Stimulated activated effector memory CD8-positive, alpha-beta T cell treated with anti-CD3 and anti-CD28 coated beads, Interleukin-12 subunit alpha, Interleukin-12 subunit beta, amount 100 ng/mL, for 72 hours (primary cell): Measurements from ENCODE around the gene C12orf75.

ENCODE experiments used
- ATAC-seq: fragments of 150-1000 bp; cut with Tn5 transposase; 2 replicates; pipeline ENCODE4 v1.10.0; 2021
- DNase-seq, 2 donors: peaks; one replicate each; pipeline ENCODE4 v3.0.0; 2021 to 2022; ENCODE audit warnings: low spot score in 2 of 2
- H3K27ac Mint-ChIP-seq: one replicate; pipeline ENCODE4 v1.8.0; 2022; ENCODE audit warnings: mild to moderate bottlenecking, mixed read lengths
- H3K36me3 Mint-ChIP-seq: one replicate; pipeline ENCODE4 v1.8.0; 2022; ENCODE audit warnings: mild to moderate bottlenecking, mixed read lengths
- H3K4me1 Mint-ChIP-seq: one replicate; pipeline ENCODE4 v1.8.0; 2022; ENCODE audit warnings: mixed read lengths
- H3K4me3 Mint-ChIP-seq: one replicate; pipeline ENCODE4 v1.8.0; 2022; ENCODE audit warnings: mild to moderate bottlenecking, mixed read lengths
- H3K9me3 Mint-ChIP-seq: one replicate; pipeline ENCODE4 v1.8.0; 2022; ENCODE audit warnings: mixed read lengths

The C12orf75 gene

GRCh38 chr12:105330283-105330930 lies at the start of gene C12orf75:
C12orf75 (plus strand) TSS chr12:105330691; CDS start chr12:105330892, 201 bp downstream.
- Mint-ChIP-seq H3K4me1 (peaks cover 68% of the 10 kb centered on the region), H3K4me3 (peak within 1 kb of the TSS; percentile 72)

GRCh38 chr12:105280966-105281693 lies 49.4 kb upstream of the C12orf75 start:
- no peak for DNase-seq
- no peaks in the 10 kb centered on the region for H3K4me1 Mint-ChIP-seq
- H3K27ac Mint-ChIP-seq = no peak overlapping the region
- ATAC-seq = no peak
- no peaks in the 10 kb centered on the region for H3K36me3 Mint-ChIP-seq
- H3K9me3 Mint-ChIP-seq = no peaks in the 10 kb centered on the region
- no peak overlapping the region for H3K4me3 Mint-ChIP-seq

More at GRCh38 chr12:105330283-105330930, at the start of gene C12orf75:
- Mint-ChIP-seq H3K36me3 (no peaks in the 10 kb centered on the region), H3K9me3 (no peaks in the 10 kb centered on the region), H3K27ac (peak within 1 kb of the TSS; percentile 81)
- DNase-seq (peak; percentile 82 to 97), ATAC-seq (peak; percentile 91)

GRCh38 chr12:105281694-105282049 lies 48.8 kb upstream of the C12orf75 start:
- DNase-seq (no peak), ATAC-seq (no peak)
- Mint-ChIP-seq H3K27ac (no peak overlapping the region), H3K4me1 (no peaks in the 10 kb centered on the region), H3K9me3 (no peaks in the 10 kb centered on the region), H3K36me3 (no peaks in the 10 kb centered on the region), H3K4me3 (no peak overlapping the region)

GRCh38 chr12:105285378-105285777 lies 45.1 kb upstream of the C12orf75 start:
- Mint-ChIP-seq H3K4me1 (no peaks in the 10 kb centered on the region), H3K9me3 (no peaks in the 10 kb centered on the region), H3K4me3 (no peak overlapping the region), H3K36me3 (no peaks in the 10 kb centered on the region), H3K27ac (no peak overlapping the region)
- DNase-seq (no peak), ATAC-seq (no peak)

- Mint-ChIP-seq H3K9me3 (no peaks in the 10 kb centered on the region), H3K27ac (no peak overlapping the region), H3K4me3 (no peak overlapping the region), H3K4me1 (no peaks in the 10 kb centered on the region), H3K36me3 (no peaks in the 10 kb centered on the region)
- no peak for ATAC-seq
- no peak for DNase-seq
Measured at GRCh38 chr12:105287408-105287807, 43.1 kb upstream of the C12orf75 start.

GRCh38 chr12:105288311-105288996 lies 42.0 kb upstream of the C12orf75 start:
- ATAC-seq (peak; percentile 78), DNase-seq (no peak)
- H3K4me3 Mint-ChIP-seq = no peak overlapping the region
- no peak overlapping the region for H3K27ac Mint-ChIP-seq
- no peaks in the 10 kb centered on the region for H3K9me3 Mint-ChIP-seq
- H3K36me3 Mint-ChIP-seq = no peaks in the 10 kb centered on the region
- H3K4me1 Mint-ChIP-seq = no peaks in the 10 kb centered on the region

GRCh38 chr12:105289114-105289904 lies 41.2 kb upstream of the C12orf75 start:
- no peaks in the 10 kb centered on the region for H3K4me1 Mint-ChIP-seq

GRCh38 chr12:105291531-105291930 lies 39.0 kb upstream of the C12orf75 start:
- no peak for ATAC-seq
- H3K9me3 Mint-ChIP-seq = no peaks in the 10 kb centered on the region

More at GRCh38 chr12:105289114-105289904, 41.2 kb upstream of the C12orf75 start:
- peak; percentile 79 for ATAC-seq
- DNase-seq = no peak
- Mint-ChIP-seq H3K4me3 (no peak overlapping the region), H3K36me3 (no peaks in the 10 kb centered on the region), H3K27ac (no peak overlapping the region), H3K9me3 (no peaks in the 10 kb centered on the region)

GRCh38 chr12:105292705-105293104 lies 37.8 kb upstream of the C12orf75 start:
- no peak overlapping the region for H3K27ac Mint-ChIP-seq

More at GRCh38 chr12:105291531-105291930, 39.0 kb upstream of the C12orf75 start:
- H3K36me3 Mint-ChIP-seq = no peaks in the 10 kb centered on the region
- DNase-seq = no peak
- no peak overlapping the region for H3K27ac Mint-ChIP-seq
- H3K4me1 Mint-ChIP-seq = no peaks in the 10 kb centered on the region
- H3K4me3 Mint-ChIP-seq = no peak overlapping the region

GRCh38 chr12:105293187-105293586 lies 37.3 kb upstream of the C12orf75 start:
- Mint-ChIP-seq H3K9me3 (peaks cover 3% of the 10 kb centered on the region), H3K36me3 (no peaks in the 10 kb centered on the region), H3K27ac (no peak overlapping the region), H3K4me1 (no peaks in the 10 kb centered on the region), H3K4me3 (no peak overlapping the region)
- ATAC-seq (no peak), DNase-seq (no peak)

More at GRCh38 chr12:105292705-105293104, 37.8 kb upstream of the C12orf75 start:
- H3K9me3 Mint-ChIP-seq = no peaks in the 10 kb centered on the region
- H3K4me1 Mint-ChIP-seq = no peaks in the 10 kb centered on the region
- no peak overlapping the region for H3K4me3 Mint-ChIP-seq
- H3K36me3 Mint-ChIP-seq = no peaks in the 10 kb centered on the region
- no peak for DNase-seq
- no peak for ATAC-seq

GRCh38 chr12:105294161-105294560 lies 36.3 kb upstream of the C12orf75 start:
- ATAC-seq (no peak), DNase-seq (no peak)
- no peak overlapping the region for H3K4me3 Mint-ChIP-seq
- H3K4me1 Mint-ChIP-seq = no peaks in the 10 kb centered on the region
- H3K9me3 Mint-ChIP-seq = peaks cover 3% of the 10 kb centered on the region
- no peaks in the 10 kb centered on the region for H3K36me3 Mint-ChIP-seq
- no peak overlapping the region for H3K27ac Mint-ChIP-seq

- no peak overlapping the region for H3K27ac Mint-ChIP-seq
- no peak overlapping the region for H3K4me3 Mint-ChIP-seq
- no peaks in the 10 kb centered on the region for H3K36me3 Mint-ChIP-seq
- no peak for ATAC-seq
- DNase-seq = no peak
- H3K9me3 Mint-ChIP-seq = peaks cover 3% of the 10 kb centered on the region
- H3K4me1 Mint-ChIP-seq = no peaks in the 10 kb centered on the region
Measured at GRCh38 chr12:105294886-105295479, 35.5 kb upstream of the C12orf75 start.

- H3K9me3 Mint-ChIP-seq = peaks cover 3% of the 10 kb centered on the region
- no peak overlapping the region for H3K4me3 Mint-ChIP-seq
- H3K36me3 Mint-ChIP-seq = no peaks in the 10 kb centered on the region
- ATAC-seq (no peak), DNase-seq (no peak)
- H3K27ac Mint-ChIP-seq = no peak overlapping the region
- H3K4me1 Mint-ChIP-seq = no peaks in the 10 kb centered on the region
Measured at GRCh38 chr12:105296116-105297089, 34.1 kb upstream of the C12orf75 start.

- no peak overlapping the region for H3K27ac Mint-ChIP-seq
- H3K36me3 Mint-ChIP-seq = no peaks in the 10 kb centered on the region
- H3K9me3 Mint-ChIP-seq = peaks cover 3% of the 10 kb centered on the region
Measured at GRCh38 chr12:105300883-105301282, 29.6 kb upstream of the C12orf75 start.

More at GRCh38 chr12:105300883-105301282, 29.6 kb upstream of the C12orf75 start:
- DNase-seq (no peak), ATAC-seq (no peak)
- Mint-ChIP-seq H3K4me3 (no peak overlapping the region), H3K4me1 (no peaks in the 10 kb centered on the region)
